Measurements from ENCODE around the gene CDCA8.

Gene CDCA8

GRCh38 chr1:37720231-37721130 is 28.2 kb downstream of the CDCA8 start:
- no peak for DNase-seq (ENCODE audit: extremely low read depth, insufficient read length)
- no peaks in the 10 kb centered on the region; the same call in 1 of the 2 replicates for H3K27me3 ChIP-seq (replicated peaks; ENCODE audit: control insufficient read depth, insufficient read depth, low read length)
- H3K4me3 ChIP-seq (replicated peaks; ENCODE audit: low read depth, low read length): no peak overlapping the region
- H3K36me3 ChIP-seq (ENCODE audit: control insufficient read depth, insufficient read depth, low read length): no peaks in the 10 kb centered on the region
- no peak for TF ChIP-seq CTCF (IDR thresholded peaks at IDR 0.05; ENCODE audit: insufficient read depth, low read length, poor library complexity, severe bottlenecking)

DNA sequence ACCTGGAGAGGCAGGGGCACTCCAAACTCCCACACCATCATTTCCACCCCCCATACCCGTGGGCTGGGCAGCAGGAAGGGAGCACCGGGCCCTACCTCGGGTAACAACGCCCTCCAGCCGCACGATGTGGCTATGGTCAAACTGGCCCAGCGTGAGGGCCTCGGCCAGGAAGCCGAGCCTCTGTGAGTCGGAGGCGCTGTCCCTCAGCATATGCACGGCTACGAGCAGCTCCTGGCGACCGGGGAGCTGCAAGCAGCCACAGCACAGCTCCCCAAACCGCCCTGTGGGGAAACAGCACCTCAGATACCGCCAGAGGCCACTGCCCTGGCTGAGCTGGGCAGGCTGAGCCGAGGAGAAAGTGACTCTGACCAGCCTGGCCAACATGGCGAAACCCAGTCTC is 29.2 kb downstream of the CDCA8 start:
- DNase-seq (ENCODE audit: extremely low read depth, insufficient read length): no peak
- H3K36me3 ChIP-seq (ENCODE audit: control insufficient read depth, insufficient read depth, low read length): no peaks in the 10 kb centered on the region

GRCh38 chr1:37722181-37723071 is 30.1 kb downstream of the CDCA8 start:
- DNase-seq (ENCODE audit: extremely low read depth, insufficient read length): no peak
- H3K27me3 ChIP-seq (replicated peaks; ENCODE audit: control insufficient read depth, insufficient read depth, low read length): no peaks in the 10 kb centered on the region; the same call in 1 of the 2 replicates
- no peaks in the 10 kb centered on the region for H3K36me3 ChIP-seq (ENCODE audit: control insufficient read depth, insufficient read depth, low read length)
- no peak for TF ChIP-seq CTCF (IDR thresholded peaks at IDR 0.05; ENCODE audit: insufficient read depth, low read length, poor library complexity, severe bottlenecking)
- H3K4me3 ChIP-seq (replicated peaks; ENCODE audit: low read depth, low read length): no peak overlapping the region

More for the DNA sequence above, 29.2 kb downstream of the CDCA8 start:
- no peak for TF ChIP-seq CTCF (IDR thresholded peaks at IDR 0.05; ENCODE audit: insufficient read depth, low read length, poor library complexity, severe bottlenecking)
- no peaks in the 10 kb centered on the region; the same call in 1 of the 2 replicates for H3K27me3 ChIP-seq (replicated peaks; ENCODE audit: control insufficient read depth, insufficient read depth, low read length)
- H3K4me3 ChIP-seq (replicated peaks; ENCODE audit: low read depth, low read length): no peak overlapping the region

DNA sequence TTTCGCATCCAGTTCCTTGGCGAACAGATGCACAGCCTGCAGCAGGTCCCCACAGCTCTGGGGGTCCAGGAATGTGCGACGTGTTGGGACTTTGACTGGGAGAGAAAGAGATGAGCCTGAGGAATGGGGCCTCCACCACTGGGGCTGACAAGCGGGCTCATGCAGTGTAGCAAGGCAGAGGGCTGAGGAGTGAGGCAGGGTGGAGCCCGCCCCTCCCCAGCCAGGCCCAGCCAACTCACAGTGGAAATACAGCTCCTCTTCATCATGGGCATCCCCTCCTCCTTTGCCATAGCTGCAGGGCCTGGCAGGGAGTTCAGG is 30.7 kb downstream of the CDCA8 start:
- no peak for DNase-seq (ENCODE audit: extremely low read depth, insufficient read length)
- Histone ChIP-seq H3K36me3 (ENCODE audit: control insufficient read depth, insufficient read depth, low read length) (no peaks in the 10 kb centered on the region), H3K4me3 (replicated peaks; ENCODE audit: low read depth, low read length) (no peak overlapping the region), H3K27me3 (replicated peaks; ENCODE audit: control insufficient read depth, insufficient read depth, low read length) (no peaks in the 10 kb centered on the region; the same call in 1 of the 2 replicates)
- TF ChIP-seq CTCF (IDR thresholded peaks at IDR 0.05; ENCODE audit: insufficient read depth, low read length, poor library complexity, severe bottlenecking): no peak

DNA sequence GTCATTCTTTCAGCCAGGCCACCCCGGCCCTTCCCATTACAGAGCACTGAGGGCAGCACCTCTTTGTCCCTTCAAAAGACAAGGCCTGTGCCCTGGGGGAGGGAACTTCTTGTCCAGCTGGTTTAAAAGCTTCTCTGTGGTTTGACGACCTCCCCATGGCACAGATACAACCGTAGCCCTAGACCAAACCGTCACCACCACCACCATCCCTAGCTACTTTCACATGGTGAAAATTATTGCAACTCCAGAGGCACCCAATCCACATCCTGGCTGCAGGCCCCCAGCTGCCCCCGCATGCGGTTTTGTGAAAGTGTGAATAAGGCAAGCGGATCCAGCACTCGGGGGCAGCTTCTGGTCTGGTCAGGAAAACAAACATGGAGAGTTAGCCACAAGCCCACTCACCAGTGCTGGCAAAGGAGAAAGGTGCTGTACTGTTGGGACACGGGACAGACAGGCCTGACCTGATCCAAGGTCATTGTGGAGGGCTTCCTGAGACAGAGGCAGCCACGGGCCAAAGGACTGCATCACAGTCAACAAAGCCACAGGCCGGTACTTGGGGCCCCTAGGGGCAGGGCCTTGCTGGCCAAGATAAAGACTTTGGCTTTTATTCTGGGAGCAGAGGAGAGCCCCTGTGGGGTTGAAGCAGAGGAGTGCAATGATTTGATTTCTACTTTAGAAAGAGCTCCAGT is 31.2 kb downstream of the CDCA8 start:
- no peak for TF ChIP-seq CTCF (IDR thresholded peaks at IDR 0.05; ENCODE audit: insufficient read depth, low read length, poor library complexity, severe bottlenecking)
- no peaks in the 10 kb centered on the region for H3K36me3 ChIP-seq (ENCODE audit: control insufficient read depth, insufficient read depth, low read length)
- H3K4me3 ChIP-seq (replicated peaks; ENCODE audit: low read depth, low read length): no peak overlapping the region
- DNase-seq (ENCODE audit: extremely low read depth, insufficient read length): no peak
- no peaks in the 10 kb centered on the region; the same call in none of the 2 replicates for H3K27me3 ChIP-seq (replicated peaks; ENCODE audit: control insufficient read depth, insufficient read depth, low read length)
